ENCODE data around the gene INTS2.

INTS2 gene

GRCh38 chr17:61815863-61816503 lies 111.8 kb downstream of the INTS2 start:
- H3K36me3 Mint-ChIP-seq = peaks cover 8 to 12% of the 10 kb centered on the region in 2 donors
- H3K4me3 Mint-ChIP-seq = peak overlapping the region; percentile 6 to 22
- no peak for DNase-seq
- H3K27me3 Mint-ChIP-seq = no peaks in the 10 kb centered on the region
- H3K9me3 Mint-ChIP-seq = peaks cover under 1 to 3% of the 10 kb centered on the region in 2 donors
- peaks cover 17 to 33% of the 10 kb centered on the region in 2 donors for H3K4me1 Mint-ChIP-seq
- peak overlapping the region; percentile 51 for H3K27ac Mint-ChIP-seq
- ATAC-seq (replicated peaks) = peak in 1 of 2 donors; percentile 78

All from stimulated activated naive B cell treated with anti-CD40 and anti-IgM and Interleukin-4, amounts not matched to agents 10 μg/mL and 1 μg/mL and 100 μg/mL, for 72 hours (primary cell).